AG10803 (cell line): ENCODE results near the gene FAM240B.

ENCODE experiments used
- DNase-seq: peaks from one replicate; pipeline ENCODE4 v3.0.0; 2010; ENCODE audit warnings: low read depth
- H3K4me3 ChIP-seq: 2 replicates; pipeline ENCODE4 v1.5.1; 2011; ENCODE audit warnings: mild to moderate bottlenecking, low read length, control low read depth
- CTCF ChIP-seq: conservative IDR thresholded peaks from 2 replicates; pipeline ENCODE4 v1.5.1; 2011; ENCODE audit warnings: mild to moderate bottlenecking, low read length, control low read depth, inconsistent platforms

The FAM240B gene

GRCh38 chr9:38683336-38683735 lies 36.6 kb downstream of the FAM240B start:
- DNase-seq, result no peak
- no peak for TF ChIP-seq CTCF
- H3K4me3 ChIP-seq, result no peak overlapping the region

- H3K4me3 ChIP-seq, result no peak overlapping the region
- DNase-seq, result peak; percentile 62
- TF ChIP-seq CTCF, result no peak
Observed at GRCh38 chr9:38682713-38683112, 37.2 kb downstream of the FAM240B start.

- TF ChIP-seq CTCF, result no peak
- DNase-seq, result peak; percentile 72
- no peak overlapping the region for H3K4me3 ChIP-seq
Observed at GRCh38 chr9:38681747-38682227, 38.1 kb downstream of the FAM240B start.

- no peak overlapping the region for H3K4me3 ChIP-seq
- DNase-seq, result peak; percentile 15
- no peak for TF ChIP-seq CTCF
Observed at GRCh38 chr9:38680837-38681445, 39.0 kb downstream of the FAM240B start.

GRCh38 chr9:38677660-38678303 lies 42.2 kb downstream of the FAM240B start:
- no peak for DNase-seq
- no peak for TF ChIP-seq CTCF
- no peak overlapping the region for H3K4me3 ChIP-seq

- TF ChIP-seq CTCF, result no peak
- no peak for DNase-seq
- H3K4me3 ChIP-seq, result no peak overlapping the region
Observed at GRCh38 chr9:38675831-38676230, 44.1 kb downstream of the FAM240B start.

GRCh38 chr9:38675211-38675610 lies 44.7 kb downstream of the FAM240B start:
- no peak for TF ChIP-seq CTCF
- no peak overlapping the region for H3K4me3 ChIP-seq
- DNase-seq, result no peak
